Activated CD4-positive, alpha-beta T cell treated with anti-CD3 and anti-CD28 coated beads for 36 hours (primary cell): ENCODE data around the gene THSD7B. TPM values are rescaled to one million over a fixed set of nuclear protein-coding genes. Genes with fewer than 3 reads are reported as not detected.
A peak's percentile ranks its signal among the peaks of the same experiment; 100 is the strongest.

ENCODE experiments used
- ATAC-seq: fragments of 200-7000 bp; cut with Tn5 transposase; one replicate; pipeline ENCODE4 v1.10.0; 2021; ENCODE audit warnings: mild to moderate bottlenecking, moderate library complexity
- CTCF ChIA-PET: fragments of 350-600 bp; sonication (Branson Sonifier 250); formaldehyde crosslinking; loops from one replicate; lab custom pipeline; 2021; ENCODE audit warnings: antibody characterized with exemption; lab: Charles Lee
- POLR2A ChIA-PET: fragments of 350-600 bp; sonication (Branson Sonifier 250); formaldehyde crosslinking; loops from one replicate; lab custom pipeline; 2021; ENCODE audit warnings: antibody characterized with exemption, inconsistent platforms; lab: Charles Lee
- DNase-seq: peaks from one replicate; pipeline ENCODE4 v3.0.0-alpha.2; 2020
- H3K27ac Mint-ChIP-seq: one replicate; pipeline ENCODE4 v1.8.0; 2021; ENCODE audit warnings: mixed read lengths
- H3K27me3 Mint-ChIP-seq: one replicate; pipeline ENCODE4 v1.8.0; 2021; ENCODE audit warnings: mixed read lengths
- H3K36me3 Mint-ChIP-seq: one replicate; pipeline ENCODE4 v1.8.0; 2021; ENCODE audit warnings: low read depth, mixed read lengths
- H3K4me1 Mint-ChIP-seq: one replicate; pipeline ENCODE4 v1.8.0; 2021; ENCODE audit warnings: mixed read lengths
- H3K4me3 Mint-ChIP-seq: one replicate; pipeline ENCODE4 v1.8.0; 2021; ENCODE audit warnings: mild to moderate bottlenecking, moderate library complexity, mixed read lengths
- H3K9me3 Mint-ChIP-seq: one replicate; pipeline ENCODE4 v1.8.0; 2021; ENCODE audit warnings: low read depth, mixed read lengths
- intact Hi-C, 2 experiments: fragments of 100-400 bp; cut with DNase I in 1 of 2; cut with micrococcal nuclease in 1 of 2; formaldehyde crosslinking; loops; one replicate each; pipeline versions ENCODE4 v1.14.2 to v1.15.1; 2022 to 2024; cut with DNase I, micrococcal nuclease
- total RNA-seq, 2 experiments: library from RNA; stranded (reverse); gene quantifications; one replicate each; pipeline ENCODE4 v1.2.3, GENCODE V29; 2021

Gene THSD7B
- total RNA-seq, 2 experiments from 2014 or later: not detected

DNA sequence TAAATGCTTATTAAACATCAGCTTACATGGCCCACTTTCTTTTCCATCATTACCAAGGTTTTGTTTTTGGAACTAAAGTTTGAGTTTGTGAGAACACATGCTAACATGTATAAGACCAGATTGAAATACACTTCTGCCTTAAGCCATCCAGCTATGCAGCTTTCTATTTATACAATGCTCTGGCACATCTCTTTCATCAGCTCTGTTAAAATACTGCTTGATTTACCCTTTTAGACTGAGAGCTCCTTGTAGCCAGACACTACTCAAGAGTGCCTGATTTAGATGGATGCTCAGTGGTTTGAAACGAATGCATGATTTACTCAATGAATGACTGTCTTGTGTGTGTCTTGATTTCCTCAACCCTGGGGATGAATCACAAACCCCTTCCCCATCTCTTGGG lies 392.5 kb downstream of the THSD7B start:
- no peak for ATAC-seq
- H3K36me3 Mint-ChIP-seq: no peaks in the 10 kb centered on the region
- H3K27me3 Mint-ChIP-seq: no peaks in the 10 kb centered on the region
- ChIA-PET POLR2A (no interaction called here), CTCF (no interaction called here)
- DNase-seq: no peak
- H3K27ac Mint-ChIP-seq: no peak overlapping the region
- H3K4me1 Mint-ChIP-seq: no peaks in the 10 kb centered on the region
- H3K4me3 Mint-ChIP-seq: no peak overlapping the region
- H3K9me3 Mint-ChIP-seq: no peaks in the 10 kb centered on the region
- intact Hi-C loops: no loop called here

DNA sequence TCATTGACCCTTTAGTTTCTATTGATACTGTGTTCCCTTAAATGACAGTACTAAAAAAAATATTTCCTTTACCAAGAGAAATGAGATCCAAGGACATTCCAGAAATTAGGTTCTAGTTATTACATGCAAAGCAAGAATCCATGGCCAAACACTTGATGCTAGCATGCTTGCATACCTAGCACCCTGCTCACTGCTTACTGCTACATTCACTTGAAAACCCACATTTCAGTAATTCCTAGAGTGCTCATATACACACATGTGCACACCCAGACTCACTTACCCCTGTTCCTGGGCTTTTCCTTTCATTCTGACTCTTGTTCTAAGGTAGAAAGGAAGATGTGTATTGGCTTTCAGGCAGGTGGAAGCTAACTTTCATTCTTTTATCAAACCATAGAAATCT lies 395.9 kb downstream of the THSD7B start:
- Mint-ChIP-seq H3K27ac (no peak overlapping the region), H3K27me3 (no peaks in the 10 kb centered on the region), H3K9me3 (peaks cover 4% of the 10 kb centered on the region), H3K4me1 (no peaks in the 10 kb centered on the region), H3K36me3 (no peaks in the 10 kb centered on the region), H3K4me3 (no peak overlapping the region)
- ChIA-PET POLR2A (no interaction called here), CTCF (no interaction called here)
- ATAC-seq (no peak), DNase-seq (no peak)
- intact Hi-C loops: no loop called here

DNA sequence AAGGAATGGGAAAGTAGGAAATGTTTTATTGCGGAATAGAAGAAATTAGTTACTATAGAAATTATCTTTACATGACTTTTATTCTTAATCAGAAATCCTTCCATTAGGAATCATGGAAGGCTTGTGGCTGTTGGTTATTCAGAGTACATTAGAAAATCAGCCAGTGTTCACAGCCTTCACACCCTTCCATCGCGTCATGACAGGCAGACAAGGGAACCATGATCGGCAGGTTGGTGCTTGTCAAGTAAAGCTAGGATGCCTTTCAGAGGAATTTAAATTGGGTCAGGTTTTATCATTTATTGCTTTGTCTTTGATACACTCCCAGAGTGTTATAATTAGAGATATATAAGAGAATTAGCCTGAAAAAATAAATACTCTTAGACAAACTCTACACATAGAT lies 400.6 kb downstream of the THSD7B start:
- H3K4me3 Mint-ChIP-seq: no peak overlapping the region
- H3K27me3 Mint-ChIP-seq: peaks cover 2% of the 10 kb centered on the region
- intact Hi-C loops: no loop called here
- no peak for ATAC-seq
- no peak overlapping the region for H3K27ac Mint-ChIP-seq
- no peak for DNase-seq
- H3K9me3 Mint-ChIP-seq: peaks cover 4% of the 10 kb centered on the region
- ChIA-PET POLR2A (no interaction called here), CTCF (no interaction called here)
- H3K36me3 Mint-ChIP-seq: no peaks in the 10 kb centered on the region
- H3K4me1 Mint-ChIP-seq: no peaks in the 10 kb centered on the region

DNA sequence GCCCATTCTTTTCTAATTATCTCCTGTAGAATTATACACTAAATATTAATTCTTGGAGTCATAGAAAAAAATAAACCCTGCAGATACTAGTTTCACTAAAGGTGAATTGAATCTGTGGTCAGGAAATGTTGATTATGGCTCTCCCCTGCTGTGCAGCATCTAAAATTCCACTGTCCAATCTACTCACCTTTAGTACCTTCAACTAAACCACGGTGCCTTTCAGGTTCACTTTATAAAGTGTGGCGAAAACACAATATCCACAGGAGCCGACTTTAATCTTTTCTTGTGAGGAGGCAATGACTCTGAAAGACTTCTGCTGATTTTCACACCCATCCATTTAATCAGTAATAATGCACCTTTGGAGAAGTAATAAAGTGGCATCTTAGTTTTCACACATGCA lies 402.3 kb downstream of the THSD7B start:
- DNase-seq (no peak), ATAC-seq (no peak)
- no peak overlapping the region for H3K27ac Mint-ChIP-seq
- H3K4me3 Mint-ChIP-seq: no peak overlapping the region
- POLR2A ChIA-PET: no interaction called here
- peaks cover 4% of the 10 kb centered on the region for H3K9me3 Mint-ChIP-seq
- no peaks in the 10 kb centered on the region for H3K36me3 Mint-ChIP-seq
- no peaks in the 10 kb centered on the region for H3K4me1 Mint-ChIP-seq
- peaks cover 2% of the 10 kb centered on the region for H3K27me3 Mint-ChIP-seq
- intact Hi-C loops: no loop called here
- CTCF ChIA-PET: interaction anchor here (1.4 kb wide), 1 partner anchor 15 kb away, joined by 4 read pairs; no protein-coding TSS in a partner anchor

DNA sequence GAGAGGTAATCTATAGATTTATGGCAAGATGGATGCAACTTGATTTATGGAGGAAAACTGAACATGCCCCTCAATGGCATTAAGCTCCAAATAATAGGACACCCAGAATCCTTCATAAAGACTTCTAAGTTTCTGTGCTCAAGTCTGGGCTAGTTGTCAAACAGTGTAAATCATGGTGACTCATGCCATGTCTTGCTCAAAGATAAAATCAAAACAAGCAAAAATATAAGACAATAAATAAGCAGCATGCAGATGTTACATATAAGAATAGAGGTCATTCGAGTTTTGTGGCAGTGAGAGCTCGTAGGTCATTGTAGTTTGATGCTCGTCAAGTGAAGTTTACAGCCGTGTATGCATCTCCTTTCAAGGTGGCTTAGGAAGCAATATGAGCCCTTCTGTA lies 403.2 kb downstream of the THSD7B start:
- Mint-ChIP-seq H3K27me3 (peaks cover 2% of the 10 kb centered on the region), H3K4me3 (no peak overlapping the region), H3K27ac (no peak overlapping the region), H3K9me3 (no peaks in the 10 kb centered on the region), H3K4me1 (no peaks in the 10 kb centered on the region), H3K36me3 (no peaks in the 10 kb centered on the region)
- intact Hi-C loops: no loop called here
- CTCF ChIA-PET: interaction anchor here (0.9 to 1.4 kb wide), 2 partner anchors 16 to 157 kb away, joined by 3 to 4 read pairs; no protein-coding TSS in a partner anchor
- DNase-seq (no peak), ATAC-seq (no peak)
- POLR2A ChIA-PET: no interaction called here

DNA sequence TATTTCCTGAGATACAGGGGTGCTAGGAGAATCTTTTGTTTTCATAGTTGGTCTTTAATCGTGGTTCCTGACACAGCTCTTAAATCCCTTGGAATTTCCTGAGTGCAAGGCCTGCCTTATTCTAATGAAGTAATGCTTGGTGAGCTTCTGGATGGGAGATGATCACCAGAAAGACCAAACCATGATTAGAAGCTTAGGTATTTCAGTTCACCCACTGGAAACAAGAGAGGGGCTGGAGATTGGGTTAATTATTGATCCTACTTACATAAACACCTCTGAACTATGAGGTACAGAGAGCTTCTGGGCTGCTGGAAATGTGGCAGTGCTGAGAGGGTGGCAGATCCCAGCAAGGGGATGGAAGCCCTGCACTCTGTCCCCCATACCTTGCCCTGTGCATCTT lies 406.8 kb downstream of the THSD7B start:
- ATAC-seq: no peak
- no peaks in the 10 kb centered on the region for H3K9me3 Mint-ChIP-seq
- ChIA-PET CTCF (interaction anchor here (0.7 kb wide), 1 partner anchor 36 kb away, joined by 3 read pairs; no protein-coding TSS in a partner anchor), POLR2A (no interaction called here)
- no peak for DNase-seq
- no peaks in the 10 kb centered on the region for H3K4me1 Mint-ChIP-seq
- intact Hi-C loops: no loop called here
- H3K36me3 Mint-ChIP-seq: no peaks in the 10 kb centered on the region
- no peak overlapping the region for H3K27ac Mint-ChIP-seq
- H3K27me3 Mint-ChIP-seq: peaks cover 2% of the 10 kb centered on the region
- no peak overlapping the region for H3K4me3 Mint-ChIP-seq

DNA sequence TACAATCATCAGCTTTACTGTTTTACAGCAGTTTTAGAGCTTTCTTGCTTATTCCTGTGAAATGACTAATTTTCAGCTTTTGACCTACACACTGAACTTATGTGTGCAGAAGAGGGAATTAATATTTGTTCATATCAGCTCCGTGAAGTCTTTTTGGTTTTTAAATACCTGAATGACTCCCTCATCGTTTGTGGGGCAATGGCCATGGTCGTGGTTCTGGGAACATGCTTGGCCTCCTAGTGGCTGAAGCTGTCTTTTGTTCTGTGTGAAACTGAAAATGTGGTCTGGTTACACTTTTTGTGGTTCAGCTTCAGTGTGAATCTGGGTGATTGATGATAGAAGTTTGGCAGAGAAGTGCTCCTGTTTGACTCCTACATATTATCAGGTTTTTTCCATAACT lies 408.1 kb downstream of the THSD7B start:
- Mint-ChIP-seq H3K27ac (no peak overlapping the region), H3K4me3 (no peak overlapping the region), H3K36me3 (no peaks in the 10 kb centered on the region), H3K4me1 (no peaks in the 10 kb centered on the region), H3K27me3 (peaks cover 4% of the 10 kb centered on the region), H3K9me3 (no peaks in the 10 kb centered on the region)
- POLR2A ChIA-PET: no interaction called here
- DNase-seq (peak; percentile 4), ATAC-seq (no peak)
- intact Hi-C loops: no loop called here
- CTCF ChIA-PET: no interaction called here

DNA sequence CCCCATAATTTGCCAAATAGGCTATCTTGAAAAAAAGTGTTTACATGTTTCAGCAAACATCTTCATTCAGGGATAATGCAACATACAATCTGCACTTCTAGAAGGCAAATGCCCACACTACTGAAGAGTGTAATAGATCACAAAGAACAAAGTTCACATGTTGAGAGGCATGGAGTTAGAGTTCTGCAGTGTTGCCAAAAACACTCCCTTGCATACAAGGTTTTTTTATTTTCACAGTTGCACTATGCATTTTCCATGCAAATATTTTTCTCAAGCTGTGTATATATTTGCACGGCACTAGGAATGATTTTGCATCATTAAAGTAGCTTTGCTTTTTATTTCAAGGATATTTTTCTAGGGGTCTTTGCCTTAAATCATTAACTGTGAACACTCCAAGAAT lies 409.9 kb downstream of the THSD7B start:
- no peak overlapping the region for H3K27ac Mint-ChIP-seq
- intact Hi-C loops: no loop called here
- peaks cover 2% of the 10 kb centered on the region for H3K27me3 Mint-ChIP-seq
- H3K9me3 Mint-ChIP-seq: no peaks in the 10 kb centered on the region
- H3K4me3 Mint-ChIP-seq: no peak overlapping the region
- ChIA-PET CTCF (interaction anchor here (0.9 kb wide), 1 partner anchor 56 kb away, joined by 4 read pairs; no protein-coding TSS in a partner anchor), POLR2A (no interaction called here)
- DNase-seq: no peak
- ATAC-seq: no peak
- H3K36me3 Mint-ChIP-seq: no peaks in the 10 kb centered on the region
- H3K4me1 Mint-ChIP-seq: no peaks in the 10 kb centered on the region

DNA sequence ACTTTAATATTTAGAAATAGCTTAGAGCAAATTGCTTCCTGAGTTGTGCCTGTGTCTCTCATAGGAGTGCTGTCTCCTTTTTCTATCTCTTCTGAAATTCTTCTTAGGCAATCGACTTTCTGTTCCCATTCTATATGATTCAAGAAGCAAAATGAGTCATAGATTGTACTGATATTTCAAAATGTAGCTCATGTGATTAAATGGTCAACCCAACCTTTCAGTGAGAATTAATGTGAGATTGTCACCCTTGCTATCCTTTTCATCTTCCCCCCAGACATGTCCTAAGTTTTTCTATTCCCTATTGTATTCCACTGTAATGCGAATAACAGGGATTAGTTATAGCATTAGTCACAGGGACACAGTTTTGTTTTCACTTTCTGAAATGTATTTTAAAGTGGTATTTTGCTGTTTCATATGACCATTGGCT lies 413.6 kb downstream of the THSD7B start:
- intact Hi-C loops: no loop called here
- ATAC-seq: no peak
- H3K4me1 Mint-ChIP-seq: no peaks in the 10 kb centered on the region
- no peak overlapping the region for H3K27ac Mint-ChIP-seq
- H3K9me3 Mint-ChIP-seq: no peaks in the 10 kb centered on the region
- ChIA-PET CTCF (no interaction called here), POLR2A (no interaction called here)
- H3K36me3 Mint-ChIP-seq: no peaks in the 10 kb centered on the region
- DNase-seq: no peak
- H3K27me3 Mint-ChIP-seq: peaks cover 2% of the 10 kb centered on the region
- no peak overlapping the region for H3K4me3 Mint-ChIP-seq

DNA sequence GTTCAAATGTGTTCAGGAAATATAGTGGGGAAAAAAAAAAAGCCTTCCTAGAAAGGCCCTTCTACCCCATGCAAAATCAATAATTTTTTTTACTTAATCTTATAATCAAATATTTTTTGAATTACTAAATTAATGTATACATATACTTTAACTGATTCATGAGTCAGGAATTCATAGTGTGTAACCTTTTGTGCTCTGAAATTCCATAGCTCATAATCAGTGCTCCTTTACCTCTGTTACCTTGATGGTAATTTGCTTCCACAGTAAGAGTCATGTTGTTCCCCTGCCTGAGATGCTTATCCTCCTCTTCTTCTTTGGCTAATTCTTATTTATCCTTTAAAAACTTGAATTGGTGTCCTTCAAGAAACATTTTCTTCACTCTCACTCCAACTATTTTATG lies 414.2 kb downstream of the THSD7B start:
- intact Hi-C loops: no loop called here
- ATAC-seq (no peak), DNase-seq (no peak)
- POLR2A ChIA-PET: no interaction called here
- Mint-ChIP-seq H3K27me3 (peaks cover 2% of the 10 kb centered on the region), H3K9me3 (no peaks in the 10 kb centered on the region), H3K27ac (no peak overlapping the region), H3K4me3 (no peak overlapping the region), H3K36me3 (no peaks in the 10 kb centered on the region), H3K4me1 (no peaks in the 10 kb centered on the region)
- CTCF ChIA-PET: no interaction called here

DNA sequence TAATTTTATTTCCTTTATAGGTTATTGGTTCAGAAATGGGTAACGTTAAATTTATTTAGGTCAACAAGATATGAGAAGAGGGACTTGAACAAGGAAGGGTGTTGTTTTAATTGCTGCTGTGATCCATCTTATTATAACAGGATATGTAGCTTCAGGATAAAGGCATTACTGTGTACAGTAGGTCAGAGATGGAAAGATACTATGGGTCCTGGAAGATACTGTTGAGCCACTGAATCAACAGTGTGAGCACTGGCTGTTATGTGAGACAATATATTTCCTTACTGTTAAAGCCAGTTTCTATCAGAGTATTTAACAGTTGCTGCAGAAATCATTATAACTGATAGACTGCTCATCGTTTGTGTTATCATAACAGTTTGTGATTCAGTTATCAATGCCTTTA lies 414.7 kb downstream of the THSD7B start:
- ChIA-PET POLR2A (no interaction called here), CTCF (no interaction called here)
- no peak for ATAC-seq
- H3K4me1 Mint-ChIP-seq: no peaks in the 10 kb centered on the region
- no peaks in the 10 kb centered on the region for H3K36me3 Mint-ChIP-seq
- H3K27me3 Mint-ChIP-seq: peaks cover 2% of the 10 kb centered on the region
- H3K27ac Mint-ChIP-seq: no peak overlapping the region
- H3K4me3 Mint-ChIP-seq: no peak overlapping the region
- no peak for DNase-seq
- H3K9me3 Mint-ChIP-seq: no peaks in the 10 kb centered on the region
- intact Hi-C loops: no loop called here

DNA sequence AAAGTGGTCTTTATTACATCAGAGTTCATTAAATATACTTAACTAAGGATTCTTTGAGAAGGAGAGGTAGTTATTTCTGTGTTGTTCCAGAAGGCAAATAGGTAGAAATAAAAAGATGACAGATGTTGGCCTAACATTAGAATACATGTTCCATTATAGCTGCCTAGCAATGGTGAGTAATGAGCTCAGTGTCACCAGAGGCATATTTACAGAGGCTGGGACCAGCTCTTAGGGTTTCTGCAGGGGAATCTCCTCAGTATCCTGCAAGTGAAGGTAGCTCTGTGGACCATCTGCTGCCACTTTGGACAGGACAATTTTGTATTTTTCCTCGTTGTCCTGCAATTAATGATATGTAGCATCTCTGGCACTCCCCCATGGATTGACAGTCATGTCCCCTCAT lies 416.0 kb downstream of the THSD7B start:
- Mint-ChIP-seq H3K27ac (no peak overlapping the region), H3K4me1 (no peaks in the 10 kb centered on the region), H3K36me3 (no peaks in the 10 kb centered on the region), H3K9me3 (peaks cover 7% of the 10 kb centered on the region), H3K27me3 (peaks cover 2% of the 10 kb centered on the region), H3K4me3 (no peak overlapping the region)
- ChIA-PET CTCF (no interaction called here), POLR2A (no interaction called here)
- intact Hi-C loops: no loop called here
- no peak for DNase-seq
- ATAC-seq: no peak

DNA sequence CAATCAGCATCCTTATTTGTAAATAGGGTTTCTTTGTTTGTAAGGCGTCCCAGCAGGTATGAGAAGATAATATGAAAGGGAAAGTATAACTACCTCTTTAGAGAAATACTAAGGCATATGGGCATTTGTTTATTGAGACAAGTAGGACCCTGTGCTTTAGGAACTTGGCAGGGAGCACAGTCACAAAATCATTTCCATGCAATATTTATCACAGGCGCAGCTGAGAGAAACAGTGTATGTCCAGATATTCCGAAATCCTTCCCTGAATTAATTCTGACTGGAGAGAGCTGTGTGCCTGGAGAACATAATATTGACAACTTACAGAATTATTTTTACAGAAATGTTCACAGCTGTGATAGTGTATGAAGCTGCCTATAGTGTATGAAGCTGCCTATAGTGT lies 416.7 kb downstream of the THSD7B start:
- Mint-ChIP-seq H3K4me1 (no peaks in the 10 kb centered on the region), H3K36me3 (no peaks in the 10 kb centered on the region)
- intact Hi-C loops: no loop called here

More for the DNA sequence above, 416.7 kb downstream of the THSD7B start:
- Mint-ChIP-seq H3K9me3 (peaks cover 7% of the 10 kb centered on the region), H3K27me3 (peaks cover 2% of the 10 kb centered on the region), H3K4me3 (no peak overlapping the region), H3K27ac (no peak overlapping the region)
- no peak for ATAC-seq
- ChIA-PET POLR2A (no interaction called here), CTCF (interaction anchor here (0.9 kb wide), 1 partner anchor 487 kb away, joined by 3 read pairs; no protein-coding TSS in a partner anchor)
- DNase-seq: no peak
